ENCODE data around the gene PCDHA9.
"Not testable (repeated sequence)": the region's sequence is repeated elsewhere in the genome, so short reads cannot be mapped to it uniquely, and the experiment has no call there.

PCDHA9 gene, protein sequence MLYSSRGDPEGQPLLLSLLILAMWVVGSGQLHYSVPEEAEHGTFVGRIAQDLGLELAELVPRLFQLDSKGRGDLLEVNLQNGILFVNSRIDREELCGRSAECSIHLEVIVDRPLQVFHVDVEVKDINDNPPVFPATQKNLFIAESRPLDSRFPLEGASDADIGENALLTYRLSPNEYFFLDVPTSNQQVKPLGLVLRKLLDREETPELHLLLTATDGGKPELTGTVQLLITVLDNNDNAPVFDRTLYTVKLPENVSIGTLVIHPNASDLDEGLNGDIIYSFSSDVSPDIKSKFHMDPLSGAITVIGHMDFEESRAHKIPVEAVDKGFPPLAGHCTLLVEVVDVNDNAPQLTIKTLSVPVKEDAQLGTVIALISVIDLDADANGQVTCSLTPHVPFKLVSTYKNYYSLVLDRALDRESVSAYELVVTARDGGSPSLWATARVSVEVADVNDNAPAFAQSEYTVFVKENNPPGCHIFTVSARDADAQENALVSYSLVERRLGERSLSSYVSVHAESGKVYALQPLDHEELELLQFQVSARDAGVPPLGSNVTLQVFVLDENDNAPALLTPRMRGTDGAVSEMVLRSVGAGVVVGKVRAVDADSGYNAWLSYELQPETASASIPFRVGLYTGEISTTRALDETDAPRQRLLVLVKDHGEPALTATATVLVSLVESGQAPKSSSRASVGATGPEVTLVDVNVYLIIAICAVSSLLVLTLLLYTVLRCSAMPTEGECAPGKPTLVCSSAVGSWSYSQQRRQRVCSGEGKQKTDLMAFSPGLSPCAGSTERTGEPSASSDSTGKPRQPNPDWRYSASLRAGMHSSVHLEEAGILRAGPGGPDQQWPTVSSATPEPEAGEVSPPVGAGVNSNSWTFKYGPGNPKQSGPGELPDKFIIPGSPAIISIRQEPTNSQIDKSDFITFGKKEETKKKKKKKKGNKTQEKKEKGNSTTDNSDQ

DNA sequence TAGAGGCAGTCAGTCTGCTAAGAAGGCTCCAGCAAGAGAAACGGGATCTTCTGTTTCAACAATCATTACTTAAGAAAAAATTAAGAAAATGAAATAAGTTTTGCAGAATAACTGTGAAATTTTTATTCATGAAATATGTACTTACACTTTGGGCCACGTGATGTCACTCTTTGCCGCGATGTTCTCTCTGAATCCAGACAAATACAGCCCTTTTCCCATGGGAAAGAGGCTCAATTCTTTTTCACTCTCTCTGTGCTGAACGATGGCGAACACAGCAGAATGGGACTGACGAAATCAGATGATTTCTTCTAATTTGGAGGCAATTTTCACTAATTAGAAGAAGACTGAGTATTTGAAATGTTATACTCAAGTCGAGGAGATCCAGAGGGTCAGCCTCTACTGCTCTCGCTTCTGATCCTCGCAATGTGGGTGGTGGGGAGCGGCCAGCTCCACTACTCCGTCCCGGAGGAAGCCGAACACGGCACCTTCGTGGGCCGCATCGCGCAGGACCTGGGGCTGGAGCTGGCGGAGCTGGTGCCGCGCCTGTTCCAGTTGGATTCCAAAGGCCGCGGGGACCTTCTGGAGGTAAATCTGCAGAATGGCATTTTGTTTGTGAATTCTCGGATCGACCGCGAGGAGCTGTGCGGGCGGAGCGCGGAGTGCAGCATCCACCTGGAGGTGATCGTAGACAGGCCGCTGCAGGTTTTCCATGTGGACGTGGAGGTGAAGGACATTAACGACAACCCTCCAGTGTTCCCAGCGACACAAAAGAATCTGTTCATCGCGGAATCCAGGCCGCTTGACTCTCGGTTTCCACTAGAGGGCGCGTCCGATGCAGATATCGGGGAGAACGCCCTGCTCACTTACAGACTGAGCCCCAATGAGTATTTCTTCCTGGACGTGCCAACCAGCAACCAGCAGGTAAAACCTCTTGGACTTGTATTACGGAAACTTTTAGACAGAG is at the start of gene PCDHA9:
TSS of gene PCDHA9 (plus strand) at position 244 of the 964 bp plus-strand sequence. CDS start at position 358, 114 bp downstream.
- not testable (repeated sequence) for DNase-seq (ENCODE audit: low spot score)

DNA sequence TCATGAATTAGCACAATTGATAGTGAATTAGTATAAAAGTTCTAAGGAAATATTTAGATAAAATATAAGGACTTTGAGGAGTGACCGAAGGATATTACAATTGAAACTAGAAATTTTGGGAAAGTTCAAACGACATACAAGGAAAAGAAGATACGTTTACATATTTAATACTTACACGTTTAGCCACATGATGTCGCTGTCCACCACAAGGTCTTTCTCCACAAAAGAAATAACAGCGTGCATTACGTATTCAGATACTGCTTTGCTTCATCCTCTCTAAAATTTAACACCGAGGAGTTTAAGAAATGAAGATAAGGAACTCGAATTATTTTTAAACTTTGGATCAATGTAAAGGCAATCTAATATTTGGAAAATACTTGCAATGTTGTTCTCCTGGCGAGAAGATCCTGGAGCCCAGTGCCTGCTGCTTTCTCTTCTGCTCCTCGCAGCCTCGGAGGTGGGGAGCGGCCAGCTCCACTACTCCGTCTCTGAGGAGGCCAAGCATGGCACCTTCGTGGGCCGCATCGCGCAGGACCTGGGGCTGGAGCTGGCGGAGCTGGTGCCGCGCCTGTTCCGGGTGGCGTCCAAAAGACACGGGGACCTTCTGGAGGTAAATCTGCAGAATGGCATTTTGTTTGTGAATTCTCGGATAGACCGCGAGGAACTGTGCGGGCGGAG is 47.2 kb upstream of the PCDHA9 start, which contains the start of gene PCDHA3:
TSS of gene PCDHA3 (plus strand) at position 242 of the 678 bp plus-strand sequence.
- DNase-seq (ENCODE audit: low spot score) = no peak

DNA sequence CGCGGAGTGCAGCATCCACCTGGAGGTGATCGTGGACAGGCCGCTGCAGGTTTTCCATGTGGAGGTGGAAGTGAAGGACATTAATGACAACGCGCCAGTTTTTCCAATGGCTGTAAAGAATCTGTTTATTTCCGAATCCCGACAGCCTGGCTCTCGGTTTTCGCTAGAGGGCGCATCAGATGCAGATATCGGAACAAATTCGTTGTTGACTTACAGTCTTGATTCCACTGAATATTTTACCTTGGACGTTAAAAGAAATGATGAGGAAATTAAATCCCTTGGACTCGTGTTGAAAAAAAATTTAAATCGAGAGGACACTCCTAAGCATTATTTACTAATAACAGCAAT is 46.7 kb upstream of the PCDHA9 start:
- DNase-seq (ENCODE audit: low spot score) = no peak

DNA sequence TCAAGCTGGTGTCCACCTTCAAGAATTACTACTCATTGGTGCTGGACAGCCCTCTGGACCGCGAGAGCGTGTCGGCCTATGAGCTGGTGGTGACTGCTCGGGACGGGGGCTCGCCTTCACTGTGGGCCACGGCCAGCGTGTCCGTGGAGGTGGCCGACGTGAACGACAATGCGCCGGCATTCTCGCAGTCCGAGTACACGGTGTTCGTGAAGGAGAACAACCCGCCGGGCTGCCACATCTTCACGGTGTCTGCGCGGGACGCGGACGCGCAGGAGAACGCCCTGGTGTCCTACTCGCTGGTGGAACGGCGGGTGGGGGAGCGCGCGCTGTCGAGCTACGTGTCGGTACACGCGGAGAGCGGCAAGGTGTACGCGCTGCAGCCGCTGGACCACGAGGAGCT is 45.8 kb upstream of the PCDHA9 start:
- DNase-seq (ENCODE audit: low spot score) = not testable (repeated sequence)

DNA sequence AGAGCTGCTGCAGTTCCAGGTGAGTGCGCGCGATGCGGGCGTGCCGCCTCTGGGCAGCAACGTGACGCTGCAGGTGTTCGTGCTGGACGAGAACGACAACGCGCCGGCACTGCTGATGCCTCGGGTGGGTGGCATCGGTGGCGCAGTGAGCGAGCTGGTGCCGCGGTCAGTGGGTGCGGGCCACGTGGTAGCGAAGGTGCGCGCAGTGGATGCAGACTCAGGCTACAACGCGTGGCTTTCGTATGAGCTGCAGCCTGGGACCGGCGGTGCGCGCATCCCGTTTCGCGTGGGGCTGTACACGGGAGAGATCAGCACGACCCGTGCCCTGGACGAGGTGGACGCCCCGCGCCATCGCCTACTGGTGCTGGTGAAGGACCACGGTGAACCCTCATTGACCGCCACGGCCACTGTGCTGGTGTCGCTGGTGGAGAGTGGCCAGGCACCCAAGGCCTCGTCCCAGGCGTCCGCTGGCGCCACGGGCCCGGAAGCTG is 45.4 kb upstream of the PCDHA9 start:
- DNase-seq (ENCODE audit: low spot score) = no peak

DNA sequence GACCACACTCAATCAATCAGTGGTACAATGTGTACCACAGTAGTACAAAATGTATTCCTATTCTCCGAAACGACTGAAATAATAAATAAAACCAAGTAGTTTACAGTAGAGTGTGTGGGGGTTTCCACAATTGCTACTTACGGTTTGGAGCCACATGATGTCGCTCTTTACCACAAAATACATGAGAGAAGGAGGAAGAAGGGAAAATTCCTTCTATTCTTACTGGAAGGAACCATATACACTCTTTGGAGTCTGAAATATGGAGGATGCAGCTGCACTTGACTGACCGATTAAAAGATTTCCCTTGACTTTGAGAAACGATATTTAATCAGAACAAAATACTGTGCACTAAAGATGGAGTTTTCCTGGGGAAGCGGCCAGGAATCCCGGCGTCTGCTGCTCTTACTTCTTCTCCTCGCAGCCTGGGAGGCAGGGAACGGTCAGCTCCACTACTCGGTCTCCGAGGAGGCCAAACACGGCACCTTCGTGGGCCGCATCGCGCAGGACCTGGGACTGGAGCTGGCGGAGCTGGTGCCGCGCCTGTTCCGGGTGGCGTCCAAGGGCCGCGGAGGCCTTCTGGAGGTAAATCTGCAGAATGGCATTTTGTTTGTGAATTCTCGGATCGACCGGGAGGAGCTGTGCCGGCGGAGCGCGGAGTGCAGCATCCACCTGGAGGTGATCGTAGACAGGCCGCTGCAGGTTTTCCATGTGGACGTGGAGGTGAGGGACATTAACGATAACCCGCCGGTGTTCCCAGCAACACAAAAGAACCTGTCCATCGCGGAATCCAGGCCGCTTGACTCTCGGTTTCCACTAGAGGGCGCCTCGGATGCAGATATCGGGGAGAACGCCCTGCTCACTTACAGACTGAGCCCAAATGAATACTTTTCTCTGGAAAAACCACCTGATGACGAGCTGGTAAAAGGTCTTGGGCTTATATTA is 41.1 kb upstream of the PCDHA9 start, which contains the start of gene PCDHA4:
TSS of gene PCDHA4 (plus strand) at position 235 of the 942 bp plus-strand sequence.
- DNase-seq (ENCODE audit: low spot score) = no peak

DNA sequence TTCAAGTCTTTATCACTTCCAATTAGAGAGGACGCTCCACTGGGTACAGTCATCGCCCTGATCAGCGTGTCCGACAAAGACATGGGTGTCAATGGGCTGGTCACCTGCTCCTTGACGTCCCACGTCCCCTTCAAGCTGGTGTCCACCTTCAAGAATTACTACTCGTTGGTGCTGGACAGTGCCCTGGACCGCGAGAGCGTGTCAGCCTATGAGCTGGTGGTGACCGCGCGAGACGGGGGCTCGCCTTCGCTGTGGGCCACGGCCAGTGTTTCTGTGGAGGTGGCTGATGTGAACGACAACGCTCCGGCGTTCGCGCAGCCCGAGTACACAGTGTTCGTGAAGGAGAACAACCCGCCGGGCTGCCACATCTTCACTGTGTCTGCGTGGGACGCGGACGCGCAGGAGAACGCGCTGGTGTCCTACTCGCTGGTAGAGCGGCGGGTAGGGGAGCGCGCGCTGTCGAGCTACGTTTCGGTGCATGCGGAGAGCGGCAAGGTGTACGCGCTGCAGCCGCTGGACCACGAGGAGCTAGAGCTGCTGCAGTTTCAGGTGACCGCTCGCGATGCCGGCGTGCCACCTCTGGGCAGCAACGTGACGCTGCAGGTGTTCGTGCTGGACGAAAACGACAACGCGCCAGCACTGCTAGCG is 39.8 kb upstream of the PCDHA9 start:
- DNase-seq (ENCODE audit: low spot score) = not testable (repeated sequence)

DNA sequence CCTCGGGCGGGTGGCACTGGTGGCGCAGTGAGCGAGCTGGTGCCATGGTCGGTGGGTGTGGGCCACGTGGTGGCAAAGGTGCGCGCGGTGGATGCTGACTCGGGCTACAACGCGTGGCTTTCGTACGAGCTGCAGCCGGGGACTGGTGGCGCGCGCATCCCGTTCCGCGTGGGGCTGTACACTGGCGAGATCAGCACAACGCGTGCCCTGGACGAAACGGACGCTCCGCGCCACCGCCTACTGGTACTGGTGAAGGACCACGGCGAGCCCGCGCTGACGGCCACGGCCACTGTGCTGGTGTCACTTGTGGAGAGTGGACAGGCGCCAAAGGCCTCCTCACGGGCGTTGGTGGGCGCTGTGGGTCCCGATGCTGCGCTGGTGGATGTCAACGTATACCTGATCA is 39.3 kb upstream of the PCDHA9 start:
- DNase-seq (ENCODE audit: low spot score) = no peak

DNA sequence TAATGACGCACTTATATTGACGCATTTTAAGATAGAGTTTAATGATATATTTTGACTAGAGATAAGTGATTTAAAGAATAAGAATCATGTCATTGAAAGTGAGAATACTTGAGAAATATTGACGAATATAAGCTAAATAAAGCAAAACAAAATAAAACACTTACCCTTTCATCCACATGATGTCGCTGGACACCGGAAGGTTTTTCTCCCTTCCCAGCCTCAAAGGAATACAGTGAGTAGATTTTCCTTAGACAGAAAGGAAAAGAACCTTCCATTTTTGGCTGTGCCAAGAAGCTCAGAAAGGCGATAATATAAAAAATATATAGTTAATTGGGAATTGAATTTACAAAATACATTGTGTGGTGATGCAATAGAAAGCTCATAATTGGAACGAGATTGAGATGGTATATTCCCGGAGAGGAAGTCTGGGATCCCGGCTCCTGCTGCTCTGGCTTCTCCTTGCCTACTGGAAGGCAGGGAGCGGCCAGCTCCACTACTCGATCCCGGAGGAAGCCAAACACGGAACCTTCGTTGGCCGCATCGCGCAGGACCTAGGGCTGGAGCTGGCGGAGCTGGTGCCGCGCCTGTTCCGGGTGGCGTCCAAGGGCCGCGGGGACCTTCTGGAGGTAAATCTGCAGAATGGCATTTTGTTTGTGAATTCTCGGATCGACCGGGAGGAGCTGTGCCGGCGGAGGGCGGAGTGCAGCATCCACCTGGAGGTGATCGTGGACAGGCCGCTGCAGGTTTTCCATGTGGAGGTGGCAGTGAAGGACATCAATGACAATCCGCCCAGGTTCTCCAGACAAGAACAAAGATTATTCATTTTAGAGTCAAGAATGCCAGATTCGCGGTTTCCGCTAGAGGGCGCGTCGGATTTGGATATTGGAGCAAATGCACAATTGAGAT is 26.6 kb upstream of the PCDHA9 start, which contains the start of gene PCDHA5:
TSS of gene PCDHA5 (plus strand) at position 239 of the 906 bp plus-strand sequence.
- no peak for DNase-seq (ENCODE audit: low spot score)

DNA sequence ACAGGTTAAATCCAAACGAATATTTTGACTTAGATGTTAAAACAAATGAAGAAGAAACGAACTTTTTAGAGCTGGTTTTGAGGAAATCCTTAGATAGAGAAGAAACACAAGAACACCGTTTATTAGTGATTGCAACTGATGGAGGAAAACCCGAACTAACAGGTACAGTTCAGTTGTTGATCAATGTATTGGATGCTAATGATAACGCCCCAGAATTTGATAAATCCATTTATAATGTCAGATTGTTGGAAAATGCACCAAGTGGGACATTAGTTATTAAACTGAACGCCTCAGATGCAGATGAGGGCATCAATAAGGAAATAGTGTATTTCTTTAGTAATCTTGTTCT is 25.9 kb upstream of the PCDHA9 start:
- no peak for DNase-seq (ENCODE audit: low spot score)

DNA sequence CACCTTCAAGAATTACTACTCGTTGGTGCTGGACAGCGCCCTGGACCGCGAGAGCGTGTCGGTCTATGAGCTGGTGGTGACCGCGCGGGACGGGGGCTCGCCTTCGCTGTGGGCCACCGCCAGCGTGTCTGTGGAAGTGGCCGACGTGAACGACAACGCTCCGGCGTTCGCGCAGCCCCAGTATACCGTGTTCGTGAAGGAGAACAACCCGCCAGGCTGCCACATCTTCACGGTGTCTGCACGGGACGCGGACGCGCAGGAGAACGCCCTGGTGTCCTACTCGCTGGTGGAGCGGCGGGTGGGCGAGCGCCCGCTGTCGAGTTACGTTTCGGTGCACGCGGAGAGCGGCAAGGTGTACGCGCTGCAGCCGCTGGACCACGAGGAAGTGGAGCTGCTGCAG is 25.2 kb upstream of the PCDHA9 start:
- not testable (repeated sequence) for DNase-seq (ENCODE audit: low spot score)

DNA sequence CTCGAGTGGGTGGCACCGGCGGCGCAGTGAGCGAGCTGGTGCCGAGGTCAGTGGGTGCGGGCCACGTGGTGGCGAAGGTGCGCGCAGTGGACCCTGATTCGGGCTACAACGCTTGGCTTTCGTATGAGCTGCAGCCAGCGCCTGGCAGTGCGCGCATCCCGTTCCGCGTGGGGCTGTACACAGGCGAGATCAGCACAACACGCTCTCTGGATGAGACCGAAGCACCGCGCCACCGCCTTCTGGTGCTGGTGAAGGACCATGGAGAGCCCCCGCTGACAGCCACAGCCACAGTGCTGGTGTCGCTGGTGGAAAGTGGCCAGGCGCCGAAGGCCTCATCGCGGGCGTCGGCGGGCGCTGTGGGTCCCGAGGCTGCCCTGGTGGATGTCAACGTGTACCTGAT is 24.7 kb upstream of the PCDHA9 start:
- DNase-seq (ENCODE audit: low spot score) = no peak

DNA sequence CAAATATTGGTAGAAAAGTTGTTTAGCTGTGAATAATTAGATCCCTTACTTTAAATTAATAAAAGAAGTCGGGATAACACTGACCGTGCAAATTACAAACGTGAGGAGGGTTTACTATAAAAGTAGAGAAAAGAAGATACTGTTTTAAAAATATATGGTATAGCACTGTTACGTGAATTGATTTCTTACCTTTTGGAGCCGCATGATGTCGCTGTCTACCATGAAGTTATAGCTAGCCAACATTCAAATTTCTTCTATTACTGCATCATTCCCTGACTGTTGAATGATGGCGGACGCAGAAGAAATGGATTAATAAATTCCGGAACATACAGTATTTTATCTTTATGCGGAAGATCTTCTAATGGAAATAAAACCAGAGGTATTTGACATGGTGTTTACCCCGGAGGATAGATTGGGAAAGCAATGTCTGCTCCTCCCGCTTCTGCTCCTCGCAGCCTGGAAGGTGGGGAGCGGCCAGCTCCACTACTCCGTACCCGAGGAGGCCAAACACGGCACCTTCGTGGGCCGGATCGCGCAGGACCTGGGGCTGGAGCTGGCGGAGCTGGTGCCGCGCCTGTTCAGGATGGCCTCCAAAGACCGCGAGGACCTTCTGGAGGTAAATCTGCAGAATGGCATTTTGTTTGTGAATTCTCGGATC is 20.3 kb upstream of the PCDHA9 start, which contains the start of gene PCDHA6:
TSS of gene PCDHA6 (plus strand) at position 257 of the 658 bp plus-strand sequence. CDS start at position 389, 132 bp downstream.
- no peak for DNase-seq (ENCODE audit: low spot score)

DNA sequence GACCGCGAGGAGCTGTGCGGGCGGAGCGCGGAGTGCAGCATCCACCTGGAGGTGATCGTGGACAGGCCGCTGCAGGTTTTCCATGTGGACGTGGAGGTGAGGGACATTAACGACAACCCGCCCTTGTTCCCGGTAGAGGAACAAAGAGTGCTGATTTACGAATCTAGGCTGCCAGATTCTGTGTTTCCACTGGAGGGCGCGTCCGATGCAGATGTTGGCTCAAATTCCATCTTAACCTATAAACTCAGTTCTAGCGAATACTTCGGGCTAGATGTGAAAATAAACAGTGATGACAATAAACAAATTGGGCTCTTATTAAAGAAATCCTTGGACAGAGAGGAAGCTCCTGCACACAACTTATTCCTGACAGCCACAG is 19.8 kb upstream of the PCDHA9 start:
- DNase-seq (ENCODE audit: low spot score) = no peak

DNA sequence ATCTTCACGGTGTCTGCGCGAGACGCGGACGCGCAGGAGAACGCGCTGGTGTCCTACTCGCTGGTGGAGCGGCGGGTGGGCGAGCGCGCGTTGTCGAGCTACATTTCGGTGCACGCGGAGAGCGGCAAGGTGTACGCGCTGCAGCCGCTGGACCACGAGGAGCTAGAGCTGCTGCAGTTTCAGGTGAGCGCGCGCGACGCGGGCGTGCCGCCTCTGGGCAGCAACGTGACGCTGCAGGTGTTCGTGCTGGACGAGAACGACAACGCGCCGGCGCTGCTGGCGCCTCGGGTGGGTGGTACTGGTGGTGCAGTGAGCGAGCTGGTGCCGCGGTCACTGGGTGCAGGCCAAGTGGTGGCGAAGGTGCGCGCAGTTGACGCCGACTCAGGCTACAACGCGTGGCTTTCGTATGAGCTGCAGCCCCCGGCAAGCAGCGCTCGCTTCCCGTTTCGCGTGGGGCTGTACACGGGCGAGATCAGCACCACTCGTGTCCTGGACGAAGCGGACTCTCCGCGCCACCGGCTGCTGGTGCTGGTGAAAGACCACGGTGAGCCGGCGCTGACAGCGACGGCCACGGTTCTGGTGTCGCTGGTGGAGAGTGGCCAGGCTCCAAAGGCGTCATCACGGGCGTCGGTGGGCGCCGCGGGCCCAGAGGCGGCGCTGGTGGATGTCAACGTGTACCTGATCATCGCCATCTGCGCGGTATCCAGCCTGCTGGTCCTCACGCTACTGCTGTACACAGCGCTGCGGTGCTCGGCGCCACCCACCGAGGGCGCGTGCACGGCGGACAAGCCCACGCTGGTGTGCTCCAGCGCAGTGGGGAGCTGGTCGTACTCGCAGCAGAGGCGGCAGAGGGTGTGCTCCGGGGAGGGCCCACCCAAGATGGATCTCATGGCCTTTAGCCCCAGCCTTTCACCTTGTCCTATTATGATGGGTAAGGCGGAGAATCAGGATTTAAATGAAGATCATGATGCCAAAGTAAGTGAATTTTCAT is 18.4 kb upstream of the PCDHA9 start:
- DNase-seq (ENCODE audit: low spot score) = not testable (repeated sequence)

DNA sequence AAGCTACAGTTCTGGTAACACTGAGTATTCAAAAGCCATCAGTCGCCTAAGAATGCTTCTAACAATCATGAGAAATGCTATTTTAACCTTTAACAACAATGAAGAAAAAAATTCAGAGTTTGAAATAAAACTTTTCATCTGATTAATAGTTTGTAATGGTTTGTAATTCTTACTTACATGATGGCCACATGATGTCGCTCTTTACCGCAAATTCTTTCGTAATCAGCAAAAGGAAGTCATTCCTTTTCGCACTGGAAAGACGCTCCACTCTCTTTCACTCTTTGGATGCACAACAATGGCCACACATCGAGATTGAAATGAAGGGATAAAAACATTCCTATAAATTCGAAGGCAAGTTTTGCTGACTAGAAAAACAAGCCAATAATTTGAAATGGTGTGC is 14.2 kb upstream of the PCDHA9 start, which contains the start of gene PCDHA7:
TSS of gene PCDHA7 (plus strand) at position 277 of the 400 bp plus-strand sequence. CDS start at position 392, 115 bp downstream.
- DNase-seq (ENCODE audit: low spot score) = no peak
